Smooth muscle cell (in vitro differentiated cells): ENCODE measurements around the gene ELOVL1. TPM values are rescaled to one million over a fixed set of nuclear protein-coding genes. Genes with fewer than 3 reads are reported as not detected.

Source experiments
- DNase-seq: peaks from one replicate; lab custom pipeline; 2025; ENCODE audit not compliant: unreplicated experiment; lab: John Stamatoyannopoulos, UW
- H2AFZ ChIP-seq: fragments of 200-600 bp; sonication (generic); 2 replicates; pipeline ENCODE4 v1.6.0; 2016; ENCODE audit warnings: antibody characterized with exemption, low read depth, mild to moderate bottlenecking
- H3F3A ChIP-seq: fragments of 200-600 bp; sonication (generic); 2 replicates; pipeline ENCODE4 v1.6.0; 2017; ENCODE audit warnings: antibody characterized with exemption, low read depth
- H3K27ac ChIP-seq: fragments of 200-600 bp; sonication (generic); 2 replicates; pipeline ENCODE4 v1.5.1; 2016; ENCODE audit warnings: low read depth, mild to moderate bottlenecking
- H3K27me3 ChIP-seq: fragments of 200-600 bp; sonication (generic); 2 replicates; pipeline ENCODE4 v1.6.1; 2016; ENCODE audit warnings: low read depth, mild to moderate bottlenecking
- H3K36me3 ChIP-seq: fragments of 200-600 bp; sonication (generic); 2 replicates; pipeline ENCODE4 v1.5.1; 2016; ENCODE audit warnings: low read depth
- H3K4me1 ChIP-seq: fragments of 200-600 bp; sonication (generic); 2 replicates; pipeline ENCODE4 v1.5.1; 2016; ENCODE audit warnings: low read depth
- H3K4me2 ChIP-seq: fragments of 200-600 bp; sonication (generic); 2 replicates; pipeline ENCODE4 v1.6.0; 2016; ENCODE audit warnings: mild to moderate bottlenecking
- H3K4me3 ChIP-seq: fragments of 200-600 bp; sonication (generic); 2 replicates; pipeline ENCODE4 v1.5.1; 2016; ENCODE audit warnings: mild to moderate bottlenecking
- H3K79me2 ChIP-seq: fragments of 200-600 bp; sonication (generic); 2 replicates; pipeline ENCODE4 v1.6.0; 2016; ENCODE audit warnings: low read depth, mild to moderate bottlenecking
- H3K9ac ChIP-seq: fragments of 200-600 bp; sonication (generic); 2 replicates; pipeline ENCODE4 v1.6.0; 2016; ENCODE audit warnings: low read depth
- H3K9me3 ChIP-seq: fragments of 200-600 bp; sonication (generic); replicated peaks from 2 replicates; pipeline ENCODE4 v1.5.1; 2016; ENCODE audit warnings: low read depth
- H4K20me1 ChIP-seq: fragments of 200-600 bp; sonication (generic); 2 replicates; pipeline ENCODE4 v1.6.0; 2016; ENCODE audit warnings: low read depth
- CTCF ChIP-seq: fragments of 200-600 bp; sonication (generic); IDR thresholded peaks from 2 replicates; pipeline ENCODE4 v1.5.1; 2017; ENCODE audit warnings: borderline replicate concordance, mild to moderate bottlenecking, antibody characterized with exemption; ENCODE audit not compliant: insufficient read depth, poor library complexity, severe bottlenecking
- WGBS: methylation state at CpG from one replicate; pipeline ENCODE4 v1.1.7; 2016; ENCODE audit warnings: low lambda C conversion rate; 5-methylcytosine and 5-hydroxymethylcytosine counted together
- polyA plus RNA-seq: library from polyadenylated mRNA; unstranded; fragments of >200 nt; fragmentation: Nextera tagmentation; extraction: Ambion mirVana; gene quantifications from 2 replicates; pipeline ENCODE4 v1.2.1, GENCODE V29; 2016
- total RNA-seq: library from RNA; depleted of rRNA; stranded (reverse); fragments of >200 nt; gene quantifications from 2 replicates; pipeline ENCODE4 v1.2.3, GENCODE V29; 2014

Gene ELOVL1
- total and polyA plus RNA-seq, 2 experiments from 2014 or later, result 101 to 109 TPM

GRCh38 chr1:43345120-43345519 lies 22.7 kb downstream of the ELOVL1 start:
- no peaks in the 10 kb centered on the region for H3K79me2 ChIP-seq
- peaks cover 13% of the 10 kb centered on the region for H3K4me1 ChIP-seq
- H2AFZ ChIP-seq, result no peak overlapping the region
- H3K27ac ChIP-seq, result peak overlapping the region; percentile 11
- H3K4me3 ChIP-seq, result no peak overlapping the region
- no peak overlapping the region for H3K9ac ChIP-seq
- WGBS, result 35% methylated on average over 3 of the region's 3 CpGs
- no peaks in the 10 kb centered on the region for H3K36me3 ChIP-seq
- H3F3A ChIP-seq, result peaks cover 5% of the 10 kb centered on the region
- no peak for TF ChIP-seq CTCF
- no peaks in the 10 kb centered on the region for H3K27me3 ChIP-seq
- H3K4me2 ChIP-seq, result no peak overlapping the region
- no peaks in the 10 kb centered on the region for H4K20me1 ChIP-seq
- no peak for DNase-seq
- H3K9me3 ChIP-seq, result no peaks in the 10 kb centered on the region

- H3K9ac ChIP-seq, result no peak overlapping the region
- peaks cover 7% of the 10 kb centered on the region for H3K4me1 ChIP-seq
- no peaks in the 10 kb centered on the region for H3K27me3 ChIP-seq
- no peak for TF ChIP-seq CTCF
- 53% methylated on average over 4 of the region's 4 CpGs for WGBS
- no peak for DNase-seq
- H2AFZ ChIP-seq, result no peak overlapping the region
- no peaks in the 10 kb centered on the region for H4K20me1 ChIP-seq
- H3K9me3 ChIP-seq, result no peaks in the 10 kb centered on the region
- H3K4me3 ChIP-seq, result no peak overlapping the region
- H3K4me2 ChIP-seq, result no peak overlapping the region
- peak overlapping the region; percentile 11 for H3K27ac ChIP-seq
- H3K36me3 ChIP-seq, result no peaks in the 10 kb centered on the region
- no peaks in the 10 kb centered on the region for H3K79me2 ChIP-seq
- H3F3A ChIP-seq, result peaks cover 5% of the 10 kb centered on the region
Measured at GRCh38 chr1:43344267-43344850, 23.5 kb downstream of the ELOVL1 start.

GRCh38 chr1:43340559-43340958 lies 27.3 kb downstream of the ELOVL1 start:
- no peak for DNase-seq
- Histone ChIP-seq H3K4me3 (no peak overlapping the region), H2AFZ (no peak overlapping the region)

More at GRCh38 chr1:43340559-43340958, 27.3 kb downstream of the ELOVL1 start:
- Histone ChIP-seq H4K20me1 (no peaks in the 10 kb centered on the region), H3K4me2 (no peak overlapping the region), H3K79me2 (no peaks in the 10 kb centered on the region), H3K27me3 (no peaks in the 10 kb centered on the region), H3K4me1 (no peaks in the 10 kb centered on the region), H3K27ac (no peak overlapping the region), H3F3A (no peaks in the 10 kb centered on the region), H3K9ac (no peak overlapping the region), H3K9me3 (no peaks in the 10 kb centered on the region), H3K36me3 (no peaks in the 10 kb centered on the region)
- 65% methylated on average over 1 of the region's 1 CpG for WGBS
- TF ChIP-seq CTCF, result no peak
